ENCODE data around the gene AKAP14.

Gene AKAP14

DNA sequence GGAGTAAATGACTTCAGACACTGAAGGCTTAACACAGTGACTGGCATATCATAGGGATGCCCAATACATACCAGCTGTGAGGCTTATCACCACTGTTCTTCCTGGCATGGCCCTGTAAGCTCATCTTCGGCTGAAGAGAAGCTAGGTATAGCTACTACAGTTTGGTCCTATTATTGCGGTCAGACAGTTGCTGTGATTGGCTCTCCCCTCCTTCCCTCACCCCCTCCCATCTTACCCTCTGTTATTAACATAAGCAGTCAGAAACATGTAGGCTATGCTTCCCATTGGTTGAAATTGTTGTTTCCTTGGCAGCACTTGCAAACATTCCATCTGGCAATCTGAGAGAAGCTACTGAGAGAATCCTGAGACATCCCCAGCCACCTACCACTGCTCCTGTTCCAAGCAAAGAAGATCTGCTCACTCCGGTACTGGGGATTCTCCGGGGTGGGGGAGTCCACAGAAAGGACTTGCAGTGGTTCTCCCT is at the start of gene AKAP14:
TSS of gene AKAP14 (plus strand) at position 51 of the 484 bp plus-strand sequence. CDS start 7,331 bp downstream, outside the sequence.
- Mint-ChIP-seq H3K27me3 (ENCODE audit: low read depth, poor library complexity) (peaks cover 2% of the 10 kb centered on the region), H3K4me3 (no peak within 1 kb of the TSS), H3K9me3 (peaks cover 43% of the 10 kb centered on the region), H3K4me1 (peaks cover 12% of the 10 kb centered on the region), H3K27ac (no peak within 1 kb of the TSS), H3K36me3 (ENCODE audit: low read depth) (no peaks in the 10 kb centered on the region)
- TF ChIP-seq, protein P1, sequence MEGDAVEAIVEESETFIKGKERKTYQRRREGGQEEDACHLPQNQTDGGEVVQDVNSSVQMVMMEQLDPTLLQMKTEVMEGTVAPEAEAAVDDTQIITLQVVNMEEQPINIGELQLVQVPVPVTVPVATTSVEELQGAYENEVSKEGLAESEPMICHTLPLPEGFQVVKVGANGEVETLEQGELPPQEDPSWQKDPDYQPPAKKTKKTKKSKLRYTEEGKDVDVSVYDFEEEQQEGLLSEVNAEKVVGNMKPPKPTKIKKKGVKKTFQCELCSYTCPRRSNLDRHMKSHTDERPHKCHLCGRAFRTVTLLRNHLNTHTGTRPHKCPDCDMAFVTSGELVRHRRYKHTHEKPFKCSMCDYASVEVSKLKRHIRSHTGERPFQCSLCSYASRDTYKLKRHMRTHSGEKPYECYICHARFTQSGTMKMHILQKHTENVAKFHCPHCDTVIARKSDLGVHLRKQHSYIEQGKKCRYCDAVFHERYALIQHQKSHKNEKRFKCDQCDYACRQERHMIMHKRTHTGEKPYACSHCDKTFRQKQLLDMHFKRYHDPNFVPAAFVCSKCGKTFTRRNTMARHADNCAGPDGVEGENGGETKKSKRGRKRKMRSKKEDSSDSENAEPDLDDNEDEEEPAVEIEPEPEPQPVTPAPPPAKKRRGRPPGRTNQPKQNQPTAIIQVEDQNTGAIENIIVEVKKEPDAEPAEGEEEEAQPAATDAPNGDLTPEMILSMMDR (IDR thresholded peaks at IDR 0.05): no peak
- DNase-seq: no peak

DNA sequence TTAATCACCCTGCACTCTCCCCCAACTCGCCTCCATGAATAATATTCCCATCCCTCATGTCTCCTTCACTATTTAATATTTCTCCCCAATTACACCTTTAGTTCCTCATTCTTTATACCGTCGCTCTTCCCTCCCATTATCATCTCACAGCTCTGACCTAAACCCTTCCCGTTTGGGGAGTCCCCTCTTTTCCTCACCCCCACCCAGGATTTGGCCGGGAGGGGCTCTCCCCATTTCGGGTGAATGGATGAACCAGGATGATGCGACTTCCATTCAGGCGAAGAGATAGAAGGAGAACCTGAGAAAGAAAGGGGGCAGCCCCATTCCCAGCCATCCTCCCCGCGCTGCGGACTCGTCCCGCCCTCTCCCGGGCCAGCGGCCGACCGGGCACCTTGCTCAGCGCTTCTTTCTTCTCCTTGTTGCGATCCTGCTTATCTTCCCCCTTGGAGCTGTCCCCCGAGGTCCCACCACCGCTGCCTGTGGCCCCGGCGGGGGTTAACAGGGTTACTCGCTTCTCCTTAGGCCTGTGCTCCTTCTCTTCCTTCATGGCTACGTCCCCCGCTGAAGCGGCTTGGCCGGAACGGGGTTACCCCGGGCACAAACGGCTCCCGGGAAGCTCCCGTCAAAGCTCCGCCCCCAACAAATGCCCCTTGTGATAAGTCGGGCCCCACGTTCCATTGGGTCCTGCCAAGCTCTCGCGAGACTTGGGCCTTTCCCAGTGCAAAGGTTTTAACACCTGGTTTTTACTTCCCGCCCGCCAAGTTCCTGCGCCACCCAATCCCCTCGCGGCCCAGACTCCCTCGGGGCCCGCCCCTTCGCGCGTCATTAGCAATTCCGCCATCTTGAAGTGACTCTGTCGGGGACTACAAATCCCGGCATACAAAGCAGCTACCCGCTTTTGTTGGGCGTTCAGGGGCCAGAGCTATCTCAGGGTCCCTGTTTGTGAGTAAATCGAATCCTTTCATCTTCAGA is 43.0 kb upstream of the AKAP14 start, which contains the start of gene UPF3B:
TSS of gene UPF3B (minus strand) at position 582 of the 972 bp plus-strand sequence. CDS start at position 547, 35 bp downstream.
- peaks cover 24% of the 10 kb centered on the region for H3K4me1 Mint-ChIP-seq
- peak within 1 kb of the TSS; percentile 91 for H3K4me3 Mint-ChIP-seq
- DNase-seq: peak; percentile 91
- H3K36me3 Mint-ChIP-seq (ENCODE audit: low read depth): peaks cover 26% of the 10 kb centered on the region
- peak within 1 kb of the TSS; percentile 99 for H3K27ac Mint-ChIP-seq
- peaks cover 11% of the 10 kb centered on the region for H3K27me3 Mint-ChIP-seq (ENCODE audit: low read depth, poor library complexity)
- TF ChIP-seq, protein P1 (IDR thresholded peaks at IDR 0.05): no peak
- H3K9me3 Mint-ChIP-seq: peaks cover 59% of the 10 kb centered on the region

DNA sequence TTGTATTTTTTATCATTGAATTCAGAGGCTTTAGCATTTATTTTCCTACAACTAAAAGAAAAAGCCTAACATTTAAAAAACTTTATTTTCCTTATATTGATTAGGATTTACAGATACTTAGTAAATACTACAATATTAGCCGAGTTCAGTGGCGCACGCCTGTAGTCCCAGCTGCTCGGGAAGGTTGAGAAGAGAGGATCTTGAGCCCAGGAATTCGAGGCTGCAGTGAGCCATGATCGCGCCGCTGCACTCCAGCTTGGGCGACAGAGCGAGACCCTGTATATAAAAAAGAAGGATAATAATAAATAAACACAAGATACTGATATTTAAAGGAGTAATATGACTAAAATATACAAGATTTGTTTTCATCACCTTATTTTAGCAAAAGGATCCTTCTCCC is 42.2 kb upstream of the AKAP14 start:
- Mint-ChIP-seq H3K4me1 (peaks cover 24% of the 10 kb centered on the region), H3K4me3 (peak overlapping the region; percentile 91), H3K9me3 (peaks cover 63% of the 10 kb centered on the region), H3K27ac (peak overlapping the region; percentile 99), H3K27me3 (ENCODE audit: low read depth, poor library complexity) (peaks cover 16% of the 10 kb centered on the region), H3K36me3 (ENCODE audit: low read depth) (peaks cover 22% of the 10 kb centered on the region)
- DNase-seq: peak; percentile 17
- TF ChIP-seq, protein P1 (IDR thresholded peaks at IDR 0.05): no peak

DNA sequence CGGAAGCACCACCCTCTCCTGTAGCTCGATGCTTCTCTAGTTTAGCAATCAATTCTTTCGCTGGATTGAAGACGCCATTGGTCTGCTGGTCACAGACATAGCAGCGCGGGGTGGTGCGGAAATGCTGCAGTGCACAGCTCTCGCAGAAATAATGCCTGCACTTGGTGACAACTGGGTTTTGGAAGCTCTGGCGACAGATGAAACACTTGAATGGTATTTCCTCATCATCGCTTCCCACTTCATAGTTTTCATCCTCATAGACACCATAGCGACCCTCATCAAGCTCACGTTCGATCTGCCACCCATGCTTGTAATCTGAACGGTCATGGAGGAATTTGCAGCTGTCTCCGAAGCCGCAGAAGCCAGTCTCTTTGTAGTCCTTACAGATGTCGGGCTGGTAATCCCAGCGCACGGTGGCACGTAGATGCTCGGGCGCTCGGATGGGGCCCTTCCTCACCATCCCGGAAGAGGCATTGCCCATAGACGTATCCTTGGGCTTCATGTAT is 25.0 kb upstream of the AKAP14 start:
- Mint-ChIP-seq H3K4me1 (peaks cover 15% of the 10 kb centered on the region), H3K36me3 (ENCODE audit: low read depth) (peaks cover 9% of the 10 kb centered on the region), H3K27ac (peak overlapping the region; percentile 92), H3K4me3 (peak overlapping the region; percentile 94), H3K9me3 (peaks cover 48% of the 10 kb centered on the region), H3K27me3 (ENCODE audit: low read depth, poor library complexity) (peaks cover 5% of the 10 kb centered on the region)
- DNase-seq: peak; percentile 17
- TF ChIP-seq, protein P1 (IDR thresholded peaks at IDR 0.05): no peak

DNA sequence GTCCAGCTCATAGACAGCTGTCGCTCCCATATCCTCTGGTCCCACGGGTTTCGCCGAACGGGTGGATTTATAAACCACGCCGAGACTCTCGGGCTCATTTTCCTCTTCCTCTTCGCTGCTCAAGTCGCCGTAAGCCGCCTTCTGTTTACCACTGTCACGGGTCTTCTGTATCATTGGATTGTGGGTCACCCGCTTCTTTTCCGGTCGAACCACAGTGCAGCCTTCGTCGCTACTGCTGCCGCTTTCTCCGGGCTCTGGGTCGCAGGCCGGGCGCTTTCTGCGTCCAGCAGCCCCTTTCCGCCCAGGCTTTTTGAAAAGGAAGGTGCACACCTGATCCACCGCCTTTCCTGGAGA is 24.5 kb upstream of the AKAP14 start:
- H3K4me1 Mint-ChIP-seq: peaks cover 15% of the 10 kb centered on the region
- peaks cover 5% of the 10 kb centered on the region for H3K27me3 Mint-ChIP-seq (ENCODE audit: low read depth, poor library complexity)
- peaks cover 51% of the 10 kb centered on the region for H3K9me3 Mint-ChIP-seq
- H3K36me3 Mint-ChIP-seq (ENCODE audit: low read depth): peaks cover 13% of the 10 kb centered on the region
- peak overlapping the region; percentile 94 for H3K4me3 Mint-ChIP-seq
- peak overlapping the region; percentile 92 for H3K27ac Mint-ChIP-seq
- TF ChIP-seq, protein P1 (IDR thresholded peaks at IDR 0.05): no peak
- no peak for DNase-seq

Data from nephron progenitor cell (in vitro differentiated cells).